HG03095 (cell line): ENCODE data around the gene SLC6A19.
"Not testable (repeated sequence)": the region's sequence is repeated elsewhere in the genome, so short reads cannot be mapped to it uniquely, and the experiment has no call there.

Experiments used
- ATAC-seq: cut with Tn5 transposase; IDR thresholded peaks from one replicate; pipeline ENCODE4 v1.9.1; 2021; ENCODE audit warnings: moderate library complexity; ENCODE audit not compliant: unreplicated experiment

Gene SLC6A19

DNA sequence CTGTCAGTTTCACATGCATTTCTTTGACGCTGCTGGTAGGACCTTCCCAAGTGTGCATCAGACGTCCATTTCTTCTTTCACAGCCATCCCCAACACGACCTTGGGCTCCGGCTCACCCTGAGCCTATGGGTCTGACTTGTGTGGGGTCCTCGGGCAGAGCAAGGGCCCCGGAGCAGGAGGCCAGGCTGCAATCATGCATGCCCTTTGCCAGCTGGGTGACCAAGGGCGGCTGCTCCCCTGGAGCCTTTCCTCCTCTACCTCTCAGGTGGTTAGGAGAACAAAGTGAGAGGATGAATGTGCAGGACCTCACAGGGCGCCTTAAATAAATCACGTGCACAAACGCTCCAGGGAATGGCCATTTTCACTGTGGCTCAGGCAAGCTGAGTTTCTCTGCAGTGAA, 60.2 kb downstream of the SLC6A19 start:
- ATAC-seq: no peak

DNA sequence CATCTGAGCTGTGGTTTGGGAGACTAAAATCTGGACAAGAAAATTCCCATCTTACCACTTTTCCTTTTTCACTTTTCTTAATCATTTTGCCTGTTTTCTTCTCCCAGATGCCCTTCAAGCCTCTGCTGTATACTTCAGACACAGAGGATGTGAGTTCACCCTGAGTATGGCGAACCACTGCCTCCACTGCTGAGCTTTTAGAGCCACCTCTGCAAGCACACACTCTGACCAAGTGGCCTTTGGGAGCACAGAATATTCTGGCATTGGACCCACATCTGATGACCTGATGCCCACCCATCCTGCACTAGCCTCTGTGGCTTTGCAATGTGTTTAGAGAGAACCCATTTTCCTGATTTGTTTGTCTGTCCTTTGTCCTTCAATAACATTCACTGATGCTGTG, 61.0 kb downstream of the SLC6A19 start:
- no peak for ATAC-seq

DNA sequence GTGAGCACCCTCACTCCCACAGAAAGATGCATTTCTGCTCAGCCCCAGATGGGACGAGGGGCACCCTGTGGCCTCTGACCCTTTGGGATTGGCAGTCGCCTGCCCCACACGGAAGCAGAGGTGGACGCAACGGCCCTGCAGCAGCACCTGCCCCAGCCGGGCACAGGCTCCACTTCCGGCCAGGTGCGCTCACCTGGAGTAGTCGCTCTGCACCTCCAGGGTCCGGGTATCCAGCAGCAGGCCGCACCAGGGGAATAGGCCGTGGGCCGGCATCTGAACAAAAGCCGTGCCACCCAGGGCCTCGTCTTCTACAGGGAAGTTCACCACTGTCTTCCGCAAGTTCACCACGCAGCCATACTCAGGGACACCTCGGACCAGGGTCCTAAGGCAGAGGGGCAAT, 62.8 kb downstream of the SLC6A19 start:
- ATAC-seq: no peak

DNA sequence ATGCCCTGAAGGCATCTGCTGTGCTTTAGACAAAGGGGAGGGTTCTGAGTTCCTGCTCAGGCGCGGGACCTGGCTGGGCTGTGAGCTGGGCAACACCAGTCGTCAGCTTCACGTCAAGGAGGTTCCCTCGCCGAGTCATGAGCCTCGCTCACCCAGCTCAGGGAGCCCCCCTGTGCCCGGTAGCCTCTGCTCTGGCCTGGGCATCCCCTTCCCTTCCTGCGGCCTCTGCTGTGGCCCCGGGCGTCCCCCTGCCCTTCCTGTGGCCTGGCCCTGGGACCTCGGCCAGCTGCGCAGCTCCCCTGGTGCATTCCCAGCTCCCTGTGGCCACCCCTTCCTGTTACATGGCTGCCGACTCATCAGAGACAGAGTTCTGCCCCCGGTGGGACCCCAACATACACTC, 63.6 kb downstream of the SLC6A19 start:
- no peak for ATAC-seq

DNA sequence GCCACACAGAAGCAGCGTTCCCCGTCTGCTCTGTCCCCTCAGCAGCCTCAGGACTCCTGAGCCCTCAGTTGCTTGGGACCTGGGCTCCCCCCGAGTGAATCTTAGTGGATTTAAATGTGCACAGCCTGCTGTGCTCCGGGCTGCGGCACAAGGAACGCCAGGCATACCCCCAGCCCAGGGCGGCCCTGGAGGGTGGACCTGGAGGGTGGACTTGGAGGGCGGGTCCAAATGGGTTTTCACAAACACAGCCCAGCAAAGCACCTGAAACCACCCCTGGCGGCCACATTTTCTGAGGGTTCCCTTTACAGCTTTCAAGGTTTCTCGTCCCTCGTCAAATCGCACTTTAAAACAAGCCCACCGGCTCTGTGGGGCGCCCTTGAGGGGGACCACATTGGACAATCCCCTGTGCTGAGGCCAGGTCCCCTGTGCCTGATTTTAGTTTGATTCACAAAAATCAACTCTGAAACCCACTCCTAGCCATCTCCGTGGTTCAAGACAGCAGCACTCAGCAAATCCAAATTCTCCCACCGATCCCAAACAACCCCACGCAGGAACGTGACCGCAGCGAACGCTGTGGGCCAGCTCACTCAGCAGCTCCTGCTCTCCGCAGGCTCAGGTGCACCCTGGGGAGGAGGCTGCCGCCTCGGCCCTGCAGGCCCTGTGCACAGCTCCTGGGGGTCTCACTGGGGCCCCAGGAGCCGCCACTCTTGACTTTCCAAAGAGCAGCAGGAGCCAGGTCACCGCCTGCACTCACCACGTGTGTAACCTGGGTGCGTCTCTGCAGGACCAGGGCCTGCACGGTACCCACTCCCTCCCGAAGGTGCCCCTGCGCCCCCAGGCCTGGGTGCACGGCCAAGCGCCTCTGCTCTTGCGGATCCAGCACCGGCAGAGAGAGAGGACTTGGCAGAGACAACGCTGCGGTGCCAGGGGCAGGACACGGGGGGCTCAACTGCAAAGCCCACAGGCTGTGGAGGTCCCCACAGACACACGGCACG, 64.4 kb downstream of the SLC6A19 start:
- no peak for ATAC-seq

DNA sequence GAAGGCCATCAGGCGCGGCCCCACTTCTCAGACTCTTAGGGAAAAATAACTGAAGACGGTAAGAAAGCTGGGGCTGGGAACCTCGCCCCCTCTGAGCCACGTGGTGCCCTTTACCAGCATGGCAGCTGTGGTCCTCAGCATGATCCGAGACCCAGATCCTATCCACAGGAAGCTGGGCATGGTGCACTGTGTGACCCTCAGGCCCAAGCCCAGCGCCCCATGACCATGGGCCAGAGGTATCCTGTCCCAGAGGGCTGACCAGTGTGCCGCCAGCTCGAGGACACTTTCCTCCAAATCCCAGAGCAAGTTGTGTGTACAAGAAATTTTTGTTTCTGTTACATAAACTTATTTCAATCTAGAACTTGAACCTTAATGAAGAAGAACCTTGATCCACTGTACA, 65.4 kb downstream of the SLC6A19 start:
- no peak for ATAC-seq

DNA sequence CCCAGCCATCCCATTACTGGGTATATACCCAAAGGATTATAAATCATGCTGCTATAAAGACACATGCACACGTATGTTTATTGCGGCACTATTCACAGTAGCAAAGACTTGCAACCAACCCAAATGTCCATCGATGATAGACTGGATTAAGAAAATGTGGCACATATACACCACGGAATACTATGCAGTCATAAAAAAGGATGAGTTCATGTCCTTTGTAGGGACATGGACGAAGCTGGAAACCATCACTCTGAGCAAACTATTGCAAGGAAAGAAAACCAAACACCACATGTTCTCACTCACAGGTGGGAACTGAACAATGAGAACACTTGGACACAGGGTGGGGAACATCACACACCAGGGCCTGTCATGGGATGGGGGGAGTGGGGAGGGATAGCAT, 66.1 kb downstream of the SLC6A19 start:
- ATAC-seq: not testable (repeated sequence)

DNA sequence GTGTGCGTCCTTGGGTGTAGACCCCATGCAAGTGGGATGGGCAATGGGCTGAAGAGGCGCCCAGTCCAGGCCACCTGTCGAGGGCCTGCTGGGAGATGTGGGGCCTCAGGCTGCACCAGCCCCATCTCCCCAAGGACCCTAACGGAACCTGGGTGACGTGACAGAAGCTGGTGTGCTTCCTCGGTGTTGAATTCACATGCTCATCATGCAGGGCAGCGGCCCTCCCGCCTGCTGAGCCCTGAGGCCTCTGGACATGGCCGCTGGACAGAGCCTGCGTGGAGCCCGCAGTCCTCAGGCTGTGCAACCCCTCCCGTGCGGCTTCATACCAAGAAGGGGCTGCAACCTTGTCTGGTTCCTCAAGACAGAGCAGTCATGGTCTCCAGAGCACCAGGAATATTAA, 66.7 kb downstream of the SLC6A19 start:
- ATAC-seq: no peak

DNA sequence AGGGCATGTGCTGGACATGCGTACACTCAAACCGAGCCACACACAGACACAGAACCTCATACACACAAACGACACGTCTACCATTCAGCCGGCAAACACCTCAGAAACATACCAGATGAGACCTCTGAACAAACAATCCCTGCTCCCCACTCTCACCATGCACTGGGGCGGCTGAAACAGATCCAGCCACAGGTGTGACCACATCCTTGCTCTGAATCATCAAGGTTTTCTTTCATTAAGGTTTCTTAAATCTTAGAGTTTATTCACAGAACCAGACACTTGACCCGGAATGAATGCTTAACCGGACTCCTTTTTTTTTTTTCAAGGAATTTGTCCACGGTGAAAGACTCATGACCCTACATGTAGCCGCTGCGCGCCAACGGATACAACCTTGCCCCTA, 67.3 kb downstream of the SLC6A19 start:
- no peak for ATAC-seq

DNA sequence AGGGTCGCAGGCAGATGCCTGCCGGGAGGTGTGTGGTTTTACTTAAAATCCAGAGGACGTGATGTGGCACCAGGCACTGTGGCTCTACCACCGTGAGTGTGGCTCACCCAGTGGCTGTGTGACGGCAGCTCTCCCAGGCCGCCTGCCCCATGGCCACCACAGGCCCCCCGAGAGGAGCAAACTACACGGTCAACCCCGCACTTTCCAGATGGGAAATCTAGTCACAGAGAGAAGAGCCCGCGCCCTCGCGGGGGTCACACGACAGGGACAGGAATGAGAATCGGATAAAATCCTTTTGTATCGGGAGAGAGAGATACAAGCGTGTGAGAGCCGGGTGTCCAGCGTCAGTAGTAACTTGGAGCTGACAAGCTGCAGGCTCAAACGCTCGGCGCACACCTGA, 69.0 kb downstream of the SLC6A19 start:
- ATAC-seq: no peak

DNA sequence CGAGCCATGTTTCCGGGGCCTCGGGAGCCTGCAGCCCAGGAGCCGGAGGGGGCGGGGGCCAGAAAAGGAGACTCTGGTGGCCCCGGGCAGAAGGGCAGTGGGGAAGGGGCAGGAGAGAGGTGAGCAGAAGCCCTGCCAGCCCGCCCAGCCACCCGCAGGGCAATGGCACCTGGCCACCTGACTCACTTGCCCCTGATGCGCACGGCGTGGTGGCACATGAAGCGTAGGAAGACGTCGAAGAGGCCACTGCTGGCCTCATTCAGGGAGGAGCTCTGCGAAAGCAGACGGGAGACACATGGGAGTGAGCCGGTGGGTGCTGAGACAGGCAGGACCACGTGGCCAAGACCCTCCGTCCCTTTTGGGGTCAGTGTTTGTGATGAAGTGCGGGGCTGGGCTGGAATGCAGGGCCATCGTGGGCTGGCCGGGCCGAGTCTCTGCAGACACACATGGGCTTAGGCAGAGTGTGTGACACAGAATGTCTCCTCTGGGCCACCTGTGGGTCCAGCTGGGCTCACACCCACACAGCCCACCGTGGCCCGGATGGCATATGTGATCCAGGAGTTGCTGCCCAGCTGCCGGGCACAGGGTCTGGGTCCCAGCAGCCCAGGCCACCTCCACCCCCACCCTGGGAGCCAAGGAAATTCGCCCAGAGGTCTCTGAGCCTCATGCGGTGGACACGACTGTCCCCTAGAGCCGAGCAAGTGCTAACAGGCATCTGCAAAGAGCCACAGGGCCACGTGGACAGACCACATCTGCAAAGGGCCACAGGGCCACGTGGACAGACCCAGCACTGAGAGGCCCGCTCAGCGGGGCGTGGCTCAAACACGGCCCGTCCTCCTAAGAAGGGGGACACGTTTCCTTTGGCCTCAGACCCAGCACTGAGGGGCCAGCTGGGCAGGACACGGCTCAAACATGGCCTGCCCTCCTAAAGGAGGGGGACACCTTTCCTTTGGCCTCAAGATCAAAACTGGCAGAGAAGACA, 69.8 kb downstream of the SLC6A19 start:
- ATAC-seq: no peak

DNA sequence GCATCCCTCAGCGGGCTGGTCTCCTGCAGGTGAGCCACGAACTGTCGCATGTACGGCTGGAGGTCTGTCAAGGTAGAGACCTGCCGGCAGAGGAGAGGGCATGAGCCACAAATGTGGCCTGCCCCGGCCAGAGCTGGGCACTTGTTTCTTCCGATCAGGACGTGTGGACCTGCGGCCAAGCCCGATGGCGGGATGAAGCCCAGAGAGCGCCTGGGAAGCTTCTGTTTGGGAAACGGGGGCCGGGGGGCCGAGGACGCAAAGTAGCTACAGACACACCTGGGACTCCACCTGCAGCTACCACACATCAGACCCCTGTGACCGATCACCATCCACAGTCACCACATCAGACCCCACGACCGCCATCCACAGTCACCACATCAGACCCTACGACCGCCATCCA, 70.8 kb downstream of the SLC6A19 start:
- no peak for ATAC-seq

DNA sequence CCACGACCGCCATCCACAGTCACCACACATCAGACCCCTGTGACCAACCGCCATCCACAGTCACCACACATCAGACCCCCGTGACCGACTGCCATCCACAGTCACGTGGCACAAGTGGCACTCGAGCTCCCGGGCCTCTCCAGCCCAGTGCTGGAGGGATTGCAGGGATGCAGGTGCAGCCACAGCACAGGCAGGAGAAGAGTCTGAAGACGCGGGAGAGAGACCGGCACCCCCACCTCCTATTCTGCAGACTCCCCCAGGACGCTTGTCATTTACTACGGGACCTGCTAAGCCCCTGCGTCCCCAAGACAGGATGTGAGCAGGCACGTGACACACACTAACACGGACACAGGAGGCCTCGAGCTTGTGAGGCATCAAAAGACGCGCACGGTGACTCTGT, 72.3 kb downstream of the SLC6A19 start:
- no peak for ATAC-seq

DNA sequence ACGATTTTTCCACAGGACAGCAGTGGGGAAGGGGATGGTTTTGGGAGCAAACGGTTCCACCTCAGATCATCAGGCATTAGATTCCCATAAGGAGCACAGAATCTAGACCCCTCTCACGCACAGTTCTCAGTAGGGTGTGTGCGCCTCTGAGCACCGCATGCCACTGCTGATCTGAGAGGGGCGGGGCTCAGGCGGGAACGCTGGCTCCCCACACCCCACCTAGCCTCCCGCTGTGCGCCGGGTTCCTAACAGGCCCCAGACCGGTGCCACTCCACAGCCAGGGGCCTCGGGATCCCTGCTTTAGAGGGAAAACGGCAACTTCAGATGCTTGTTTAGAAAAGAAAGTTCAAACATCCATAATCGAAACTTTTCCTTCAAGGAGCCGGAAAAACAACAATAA, 73.1 kb downstream of the SLC6A19 start:
- no peak for ATAC-seq
